ENCODE results near the gene TRERF1. TPM values are rescaled to one million over a fixed set of nuclear protein-coding genes. Genes with fewer than 3 reads are reported as not detected.
A peak's percentile ranks its signal among the peaks of the same experiment; 100 is the strongest.
"Not testable (repeated sequence)": the region's sequence is repeated elsewhere in the genome, so short reads cannot be mapped to it uniquely, and the experiment has no call there.

The TRERF1 gene
- total RNA-seq, 2 donors from 2014 or later: 33.2 to 35.3 TPM

GRCh38 chr6:42200035-42200434 lies 251.7 kb downstream of the TRERF1 start:
- no peak overlapping the region for H3K27ac Mint-ChIP-seq
- no peaks in the 10 kb centered on the region for H3K27me3 Mint-ChIP-seq
- H3K4me3 Mint-ChIP-seq: no peak overlapping the region
- H3K9me3 Mint-ChIP-seq: no peaks in the 10 kb centered on the region
- H3K4me1 Mint-ChIP-seq (ENCODE audit: low read depth in 2 of 2): peaks cover 6 to 13% of the 10 kb centered on the region in 2 donors
- no peak for ATAC-seq
- no peak for DNase-seq (ENCODE audit: low spot score)
- peaks cover 11% of the 10 kb centered on the region for H3K36me3 Mint-ChIP-seq

DNA sequence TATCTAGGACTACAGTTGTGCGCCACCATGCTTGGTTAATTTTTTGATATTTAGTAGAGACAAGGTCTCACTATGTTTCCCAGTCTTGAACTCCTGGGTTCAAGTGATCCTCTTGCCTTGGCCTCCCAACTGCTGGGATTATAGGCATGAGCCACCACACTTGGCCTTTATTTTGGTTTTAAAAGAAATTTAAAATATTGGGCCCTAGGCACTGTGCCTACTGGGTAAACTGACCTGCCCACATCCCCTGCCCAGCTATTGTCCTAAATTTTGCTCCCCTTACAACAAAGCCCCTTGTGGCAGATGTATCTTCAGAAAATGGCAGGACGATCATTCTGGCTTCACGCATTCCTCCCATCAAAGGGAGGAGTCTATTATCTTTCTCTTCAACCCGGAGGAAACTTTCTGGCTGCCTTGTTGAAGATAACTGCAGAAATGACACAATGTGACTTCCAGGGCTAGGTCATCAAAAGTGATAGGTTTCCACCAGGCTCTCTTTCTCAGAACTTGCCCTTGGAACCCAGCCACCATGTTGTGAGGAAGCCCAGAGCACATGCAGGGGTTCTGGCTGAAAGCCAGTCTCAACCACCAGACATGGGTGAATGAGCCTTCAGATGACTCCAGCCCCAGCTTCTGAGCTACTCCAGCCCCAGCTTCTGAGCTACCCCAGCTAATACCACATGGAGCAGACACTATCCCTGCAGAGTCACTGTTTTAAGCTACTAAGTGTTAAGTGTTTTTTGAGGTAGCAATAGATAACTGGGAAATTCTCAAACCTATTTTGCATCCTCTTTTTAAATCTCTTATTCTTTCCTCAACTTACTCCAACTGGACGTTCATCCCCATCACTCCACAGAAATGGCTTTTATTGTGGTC lies 252.4 kb downstream of the TRERF1 start:
- Mint-ChIP-seq H3K9me3 (no peaks in the 10 kb centered on the region), H3K27me3 (no peaks in the 10 kb centered on the region), H3K4me3 (no peak overlapping the region), H3K4me1 (ENCODE audit: low read depth in 2 of 2) (peaks cover 6 to 13% of the 10 kb centered on the region in 2 donors), H3K27ac (no peak overlapping the region), H3K36me3 (peaks cover 11% of the 10 kb centered on the region)
- no peak for DNase-seq (ENCODE audit: low spot score)
- ATAC-seq: no peak

GRCh38 chr6:42197555-42198362 lies 254.0 kb downstream of the TRERF1 start:
- Mint-ChIP-seq H3K27ac (no peak overlapping the region), H3K4me3 (no peak overlapping the region), H3K27me3 (no peaks in the 10 kb centered on the region), H3K9me3 (no peaks in the 10 kb centered on the region), H3K36me3 (peaks cover 11% of the 10 kb centered on the region), H3K4me1 (ENCODE audit: low read depth in 2 of 2) (peaks cover 6 to 13% of the 10 kb centered on the region in 2 donors)
- ATAC-seq (peak in 1 of 2 donors; percentile 74), DNase-seq (ENCODE audit: low spot score) (no peak)

GRCh38 chr6:42195415-42195814 lies 256.3 kb downstream of the TRERF1 start:
- H3K4me3 Mint-ChIP-seq: no peak overlapping the region
- H3K27me3 Mint-ChIP-seq: no peaks in the 10 kb centered on the region
- H3K9me3 Mint-ChIP-seq: no peaks in the 10 kb centered on the region
- peaks cover 7% of the 10 kb centered on the region for H3K36me3 Mint-ChIP-seq
- ATAC-seq (peak in 1 of 2 donors; percentile 28), DNase-seq (ENCODE audit: low spot score) (no peak)
- H3K4me1 Mint-ChIP-seq (ENCODE audit: low read depth in 2 of 2): peaks cover 3 to 10% of the 10 kb centered on the region in 2 donors
- no peak overlapping the region for H3K27ac Mint-ChIP-seq

- ATAC-seq: no peak
- H3K27ac Mint-ChIP-seq: peak overlapping the region in 1 of 2 donors; percentile 3
These were observed 257.7 kb downstream of the TRERF1 start for GRCh38 chr6:42194056-42194455.

GRCh38 chr6:42193491-42193894 lies 258.2 kb downstream of the TRERF1 start:
- no peak for DNase-seq (ENCODE audit: low spot score)
- no peaks in the 10 kb centered on the region for H3K27me3 Mint-ChIP-seq
- no peak overlapping the region for H3K27ac Mint-ChIP-seq
- H3K4me1 Mint-ChIP-seq (ENCODE audit: low read depth in 2 of 2): no peaks in the 10 kb centered on the region
- H3K9me3 Mint-ChIP-seq: no peaks in the 10 kb centered on the region
- no peaks in the 10 kb centered on the region for H3K36me3 Mint-ChIP-seq
- ATAC-seq: no peak
- no peak overlapping the region for H3K4me3 Mint-ChIP-seq

More at GRCh38 chr6:42194056-42194455, 257.7 kb downstream of the TRERF1 start:
- Mint-ChIP-seq H3K36me3 (no peaks in the 10 kb centered on the region), H3K4me3 (no peak overlapping the region), H3K9me3 (no peaks in the 10 kb centered on the region), H3K27me3 (no peaks in the 10 kb centered on the region), H3K4me1 (ENCODE audit: low read depth in 2 of 2) (no peaks in the 10 kb centered on the region)
- DNase-seq (ENCODE audit: low spot score): no peak

DNA sequence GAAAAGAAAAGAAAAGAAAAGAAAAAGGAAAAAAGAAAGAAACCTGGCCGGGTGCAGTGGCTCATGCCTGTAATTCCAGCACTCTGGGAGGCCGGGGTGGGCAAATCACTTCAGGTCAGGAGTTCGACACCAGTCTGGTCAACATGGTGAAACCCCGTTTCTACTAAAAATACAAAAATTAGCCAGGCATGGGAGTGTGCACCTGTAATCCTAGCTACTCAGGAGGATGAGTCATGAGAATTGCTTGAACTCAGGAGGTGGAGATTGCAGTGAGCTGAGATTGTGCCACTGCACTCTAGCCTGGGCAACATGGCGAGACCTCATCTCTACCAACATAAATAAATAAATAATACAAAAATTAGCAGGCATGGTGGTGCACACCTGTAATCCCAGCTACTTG lies 259.3 kb downstream of the TRERF1 start:
- not testable (repeated sequence) for ATAC-seq, H3K9me3 Mint-ChIP-seq, H3K27me3 Mint-ChIP-seq

GRCh38 chr6:42190554-42191183 lies 261.1 kb downstream of the TRERF1 start:
- H3K9me3 Mint-ChIP-seq: no peaks in the 10 kb centered on the region

More for the DNA sequence above, 259.3 kb downstream of the TRERF1 start:
- not testable (repeated sequence) for H3K4me3 Mint-ChIP-seq; DNase-seq (ENCODE audit: low spot score); H3K27ac Mint-ChIP-seq; H3K4me1 Mint-ChIP-seq (ENCODE audit: low read depth in 2 of 2); H3K36me3 Mint-ChIP-seq

DNA sequence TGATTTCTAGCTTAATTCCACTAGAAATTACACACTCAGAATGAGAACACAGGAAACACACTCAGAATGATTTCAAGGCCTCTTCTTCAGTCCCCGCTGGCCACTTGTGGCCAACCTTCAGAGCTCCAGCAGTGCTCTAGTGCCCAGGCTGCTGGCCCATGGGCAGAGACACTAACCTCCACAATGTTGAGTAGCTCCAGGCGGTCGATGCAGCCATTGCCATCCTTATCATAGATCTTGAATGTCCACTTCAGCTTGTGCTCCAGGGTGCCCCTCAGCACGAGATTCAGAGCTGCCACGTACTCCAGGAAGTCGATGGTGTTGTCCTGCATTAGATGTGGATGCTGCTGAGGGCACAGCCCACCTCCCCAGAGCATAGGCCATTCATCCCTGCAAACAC lies 263.3 kb downstream of the TRERF1 start:
- Mint-ChIP-seq H3K27me3 (no peaks in the 10 kb centered on the region), H3K4me1 (ENCODE audit: low read depth in 2 of 2) (no peaks in the 10 kb centered on the region), H3K9me3 (no peaks in the 10 kb centered on the region), H3K36me3 (no peaks in the 10 kb centered on the region), H3K4me3 (no peak overlapping the region), H3K27ac (no peak overlapping the region)
- DNase-seq (ENCODE audit: low spot score) (no peak), ATAC-seq (no peak)

More at GRCh38 chr6:42190554-42191183, 261.1 kb downstream of the TRERF1 start:
- no peak overlapping the region for H3K27ac Mint-ChIP-seq
- DNase-seq (ENCODE audit: low spot score) (no peak), ATAC-seq (no peak)
- H3K4me1 Mint-ChIP-seq (ENCODE audit: low read depth in 2 of 2): no peaks in the 10 kb centered on the region
- H3K27me3 Mint-ChIP-seq: no peaks in the 10 kb centered on the region
- H3K4me3 Mint-ChIP-seq: no peak overlapping the region
- H3K36me3 Mint-ChIP-seq: no peaks in the 10 kb centered on the region

DNA sequence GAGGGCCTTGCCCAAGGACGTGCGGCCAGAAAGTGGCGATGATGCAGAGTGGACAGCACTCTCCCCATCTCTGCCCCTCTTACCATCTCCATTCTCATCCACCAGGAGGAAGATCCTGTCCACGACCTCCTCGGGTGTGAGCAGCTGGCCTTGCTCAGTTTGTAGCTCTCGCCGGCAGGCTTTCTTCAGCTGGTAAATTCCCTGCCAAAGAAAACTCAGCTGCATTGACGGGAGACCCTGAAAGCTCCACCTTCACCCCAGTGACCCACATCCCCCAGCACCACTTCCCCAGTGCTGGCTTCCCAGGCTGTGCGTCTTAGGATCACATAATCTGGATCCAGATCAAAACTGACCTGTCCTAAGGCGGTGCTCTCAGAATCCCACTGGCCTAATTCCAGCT lies 266.1 kb downstream of the TRERF1 start:
- Mint-ChIP-seq H3K27me3 (no peaks in the 10 kb centered on the region), H3K4me1 (ENCODE audit: low read depth in 2 of 2) (no peaks in the 10 kb centered on the region), H3K27ac (no peak overlapping the region), H3K36me3 (no peaks in the 10 kb centered on the region), H3K9me3 (no peaks in the 10 kb centered on the region), H3K4me3 (no peak overlapping the region)
- ATAC-seq (no peak), DNase-seq (ENCODE audit: low spot score) (no peak)

GRCh38 chr6:42184475-42184874 lies 267.3 kb downstream of the TRERF1 start:
- Mint-ChIP-seq H3K4me3 (no peak overlapping the region), H3K27ac (no peak overlapping the region), H3K4me1 (ENCODE audit: low read depth in 2 of 2) (no peaks in the 10 kb centered on the region), H3K9me3 (no peaks in the 10 kb centered on the region), H3K36me3 (no peaks in the 10 kb centered on the region), H3K27me3 (peaks cover 4 to 7% of the 10 kb centered on the region in 2 donors)
- ATAC-seq: peak in 1 of 2 donors; percentile 15
- DNase-seq (ENCODE audit: low spot score): no peak

DNA sequence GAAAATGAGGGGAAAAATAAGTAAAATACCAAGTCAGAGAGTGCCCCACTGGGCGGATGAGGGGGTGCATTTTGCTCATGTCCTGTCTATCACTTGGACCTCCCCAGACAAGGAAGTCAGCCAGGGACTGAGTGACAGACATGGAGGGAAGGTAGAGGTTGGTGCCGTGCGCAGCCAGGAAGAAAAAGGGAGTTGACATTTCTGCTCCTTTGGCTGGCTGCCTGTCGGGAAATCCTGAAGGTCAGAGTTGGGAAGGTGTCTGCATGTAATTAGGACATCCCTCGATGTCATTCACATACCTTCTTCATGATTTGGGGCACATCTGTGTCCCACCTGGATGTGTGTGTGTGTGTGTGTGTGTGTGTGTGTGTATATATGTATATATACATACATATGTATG lies 269.6 kb downstream of the TRERF1 start:
- ATAC-seq: no peak
- Mint-ChIP-seq H3K27me3 (peaks cover 4 to 7% of the 10 kb centered on the region in 2 donors), H3K9me3 (no peaks in the 10 kb centered on the region), H3K36me3 (no peaks in the 10 kb centered on the region), H3K27ac (no peak overlapping the region), H3K4me1 (ENCODE audit: low read depth in 2 of 2) (no peaks in the 10 kb centered on the region), H3K4me3 (no peak overlapping the region)
- DNase-seq (ENCODE audit: low spot score): no peak

GRCh38 chr6:42179945-42180313 lies 271.8 kb downstream of the TRERF1 start:
- Mint-ChIP-seq H3K4me3 (no peak overlapping the region), H3K27ac (no peak overlapping the region), H3K27me3 (peaks cover 7% of the 10 kb centered on the region in 2 donors), H3K9me3 (no peaks in the 10 kb centered on the region), H3K4me1 (ENCODE audit: low read depth in 2 of 2) (no peaks in the 10 kb centered on the region), H3K36me3 (no peaks in the 10 kb centered on the region)
- no peak for DNase-seq (ENCODE audit: low spot score)
- ATAC-seq: no peak

All from natural killer cell treated with Interleukin-12 subunit alpha and Interleukin-12 subunit beta and Interleukin-15 and Interleukin-18, amount 100 ng/mL, for 72 hours (primary cell).